Stimulated activated naive CD8-positive, alpha-beta T cell treated with anti-CD3 and anti-CD28 coated beads, Interleukin-15, Interleukin-2, amounts not matched to agents 100 U/mL and 50 U/mL, for 24 hours (primary cell): Measurements from ENCODE around the gene SPPL2A.

ENCODE experiments used
- ATAC-seq: fragments of 150-1000 bp; cut with Tn5 transposase; one replicate; pipeline ENCODE4 v1.10.0; 2021
- DNase-seq: peaks from one replicate; pipeline ENCODE4 v3.0.0; 2021

The SPPL2A gene

GRCh38 chr15:50686469-50687301 lies 78.8 kb downstream of the SPPL2A start, which contains the start of gene TRPM7:
TSS of gene TRPM7 (minus strand) at chr15:50686797. CDS start at chr15:50686533, 264 bp downstream.
- ATAC-seq (peak; percentile 92), DNase-seq (peak; percentile 92)

GRCh38 chr15:50685976-50686468 lies 79.5 kb downstream of the SPPL2A start:
- peak; percentile 79 for DNase-seq
- ATAC-seq: peak; percentile 80

GRCh38 chr15:50685191-50685975 lies 80.1 kb downstream of the SPPL2A start:
- DNase-seq: no peak
- ATAC-seq: no peak

- ATAC-seq (no peak), DNase-seq (no peak)
Measured at GRCh38 chr15:50681467-50681866, 84.0 kb downstream of the SPPL2A start.

GRCh38 chr15:50676799-50677483 lies 88.6 kb downstream of the SPPL2A start:
- ATAC-seq: no peak
- no peak for DNase-seq

- ATAC-seq (no peak), DNase-seq (no peak)
Measured at GRCh38 chr15:50675535-50676144, 89.9 kb downstream of the SPPL2A start.

- ATAC-seq: no peak
- no peak for DNase-seq
Measured at GRCh38 chr15:50670115-50670514, 95.4 kb downstream of the SPPL2A start.

GRCh38 chr15:50669611-50670010 lies 95.9 kb downstream of the SPPL2A start:
- ATAC-seq: no peak

GRCh38 chr15:50665938-50666337 lies 99.6 kb downstream of the SPPL2A start:
- ATAC-seq (no peak), DNase-seq (no peak)

More at GRCh38 chr15:50669611-50670010, 95.9 kb downstream of the SPPL2A start:
- no peak for DNase-seq

GRCh38 chr15:50655555-50655954 lies 110.0 kb downstream of the SPPL2A start:
- no peak for DNase-seq
- ATAC-seq: no peak

GRCh38 chr15:50653156-50653743 lies 112.3 kb downstream of the SPPL2A start:
- ATAC-seq: no peak
- DNase-seq: no peak

GRCh38 chr15:50652671-50653070 lies 112.8 kb downstream of the SPPL2A start:
- DNase-seq: no peak

More at GRCh38 chr15:50652671-50653070, 112.8 kb downstream of the SPPL2A start:
- no peak for ATAC-seq
